Forelimb muscle (tissue), 1 donor: ENCODE data around the gene DCAF5. TPM values are rescaled to one million over a fixed set of nuclear protein-coding genes. Genes with fewer than 3 reads are reported as not detected.
A peak's percentile ranks its signal among the peaks of the same experiment; 100 is the strongest.

Source experiments
- DNase-seq: peaks from one replicate; pipeline ENCODE4 v3.0.0-alpha.2; 2013; ENCODE audit warnings: low read depth
- polyA plus RNA-seq: library from polyadenylated mRNA; unstranded; fragments of 120-200 nt; gene quantifications from one replicate; pipeline ENCODE4 v1.2.1, GENCODE V29; 2013; ENCODE audit not compliant: insufficient read length

Gene DCAF5
- polyA plus RNA-seq, 1 donor, result 44.0 TPM

DNA sequence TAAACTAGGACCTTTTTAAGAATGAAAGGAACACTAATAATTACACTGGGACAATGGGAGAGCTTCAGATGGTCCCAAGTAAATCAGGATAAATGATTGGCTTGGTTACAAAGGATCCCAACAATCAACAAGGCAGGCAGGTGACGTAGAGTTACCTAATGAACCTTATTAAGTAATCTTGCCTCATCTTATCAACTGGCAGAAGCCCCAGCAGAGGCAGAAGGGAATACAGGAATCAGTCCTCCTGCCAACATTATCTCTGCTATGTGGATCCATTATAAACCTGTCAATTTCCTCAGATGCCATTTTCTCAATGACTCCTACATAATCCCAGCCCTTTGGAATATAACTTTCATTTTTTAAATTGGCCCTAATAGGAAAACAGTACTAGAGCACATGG, 11.4 kb downstream of the DCAF5 start:
- DNase-seq, result no peak

DNA sequence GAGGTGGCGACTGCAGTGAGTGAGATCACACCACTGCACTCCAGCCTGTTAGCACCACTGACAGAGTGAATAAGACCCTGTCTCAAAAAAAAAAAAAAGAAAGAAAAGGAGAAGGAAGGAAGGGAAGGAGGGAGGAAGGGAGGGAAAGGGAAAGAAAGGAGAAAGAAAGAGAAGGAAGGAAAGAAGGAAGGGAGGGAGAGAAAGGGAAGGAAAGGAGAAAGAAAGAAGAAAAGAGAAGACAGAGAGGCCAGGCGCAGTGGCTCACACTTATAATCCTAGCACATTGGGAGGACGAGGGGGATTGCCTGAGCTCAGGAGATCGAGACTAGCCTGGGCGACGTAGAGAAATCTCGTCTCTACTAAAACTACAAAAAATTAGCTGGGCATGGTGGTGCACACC, 13.2 kb downstream of the DCAF5 start:
- DNase-seq, result no peak

- DNase-seq, result no peak
Measured at GRCh38 chr14:69137843-69138535, 14.9 kb downstream of the DCAF5 start.

GRCh38 chr14:69137416-69137815, 15.5 kb downstream of the DCAF5 start:
- DNase-seq, result no peak

DNA sequence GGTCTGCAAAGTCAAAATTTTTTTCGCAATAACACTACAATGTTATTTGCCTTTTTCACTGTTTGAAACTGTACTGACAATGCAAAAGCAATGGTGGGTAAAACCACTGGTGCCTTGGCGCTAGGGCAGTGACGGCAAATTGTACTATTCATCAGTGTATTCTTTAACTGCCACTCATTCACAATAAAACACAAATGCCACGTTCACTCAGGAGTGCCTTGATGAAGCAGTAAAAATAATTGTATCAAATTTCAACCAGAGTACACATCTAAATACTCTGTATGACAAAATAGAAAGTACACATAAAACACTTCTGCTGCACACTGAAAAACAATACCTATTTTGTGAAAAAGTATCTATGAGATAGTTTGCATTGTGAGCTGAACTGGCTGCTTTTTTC, 17.8 kb downstream of the DCAF5 start:
- no peak for DNase-seq

DNA sequence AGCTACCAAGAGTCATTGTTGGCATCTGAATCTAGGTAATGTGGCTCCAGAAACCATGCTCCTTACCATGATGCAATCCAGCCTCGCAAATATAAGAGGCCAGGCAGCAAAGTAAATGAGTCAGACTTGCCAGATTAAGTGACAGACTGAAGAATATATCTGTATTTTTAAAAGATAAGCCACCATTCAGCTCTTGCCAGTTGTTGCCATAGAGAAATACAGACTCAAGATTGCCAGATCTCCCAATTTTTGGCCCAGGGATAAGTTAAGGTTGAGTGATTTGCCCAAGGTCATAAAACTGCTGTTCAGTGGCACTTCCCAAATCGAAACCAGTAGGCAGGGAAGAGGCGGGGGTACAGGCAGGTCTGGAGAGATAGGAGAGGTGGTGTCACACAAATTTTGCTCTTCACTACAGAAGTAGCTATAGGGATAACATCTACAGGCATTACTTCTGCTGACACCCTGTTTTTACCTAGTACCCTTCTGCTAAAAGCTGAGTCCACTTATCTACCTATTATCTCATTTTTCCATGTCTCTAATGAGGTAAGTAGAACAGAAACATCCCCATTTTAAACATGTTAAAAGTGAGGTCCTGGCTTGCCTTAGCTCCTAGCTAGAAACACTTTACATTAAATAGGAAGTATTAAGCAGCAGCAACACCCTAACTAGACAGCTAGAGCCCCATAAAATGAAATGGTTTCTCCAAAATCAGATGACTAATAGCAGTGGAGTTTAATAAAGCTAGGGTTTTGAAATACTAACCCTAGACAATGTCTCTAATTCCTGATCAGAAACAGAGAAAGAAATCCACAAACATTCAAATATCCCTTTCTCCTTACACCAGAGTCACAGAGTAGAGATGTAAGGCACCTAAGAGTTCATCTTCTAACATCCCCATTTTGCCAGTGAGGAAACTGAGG, 19.5 kb downstream of the DCAF5 start:
- no peak for DNase-seq

- no peak for DNase-seq
Measured at GRCh38 chr14:69132513-69133181, 20.3 kb downstream of the DCAF5 start.

GRCh38 chr14:69131176-69131575, 21.7 kb downstream of the DCAF5 start:
- DNase-seq, result no peak

- DNase-seq, result peak; percentile 62
Measured at GRCh38 chr14:69129264-69129880, 23.5 kb downstream of the DCAF5 start.

- no peak for DNase-seq
Measured at GRCh38 chr14:69118305-69118704, 34.6 kb downstream of the DCAF5 start.

DNA sequence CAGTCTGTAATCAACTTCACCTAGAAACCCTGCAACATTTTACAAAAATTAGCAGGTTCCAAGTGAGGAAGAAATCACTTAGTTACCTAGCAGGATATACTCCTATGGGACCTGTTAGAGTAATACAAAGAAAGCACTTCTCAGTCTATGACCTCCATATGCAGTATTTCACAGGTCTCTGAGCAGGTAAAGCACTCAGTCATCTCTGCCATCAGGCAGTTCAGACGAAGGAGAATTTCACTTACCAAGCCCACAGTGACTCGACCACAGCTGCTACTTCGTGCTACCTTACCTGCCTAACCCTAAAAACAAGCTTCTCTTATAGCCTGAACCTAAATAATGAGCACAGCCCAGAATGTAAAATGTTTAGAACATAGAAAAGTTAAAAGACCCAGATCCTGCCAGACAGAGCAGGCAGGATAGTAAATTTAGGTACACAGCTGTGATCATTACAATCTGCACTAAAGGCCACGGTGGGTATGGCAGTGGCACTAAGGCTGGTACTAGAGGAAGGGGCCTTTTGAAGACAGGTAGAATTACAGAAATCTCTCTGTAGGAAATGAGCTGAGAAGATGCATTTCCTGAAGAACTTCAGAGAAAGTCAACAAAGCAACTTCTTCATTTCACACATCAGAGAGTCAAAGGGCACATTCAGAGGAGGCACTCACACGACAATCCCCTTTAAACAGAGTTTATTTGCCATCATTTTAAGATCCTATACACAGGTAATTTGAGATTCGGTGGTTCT, 35.7 kb downstream of the DCAF5 start:
- DNase-seq, result no peak

- no peak for DNase-seq
Measured at GRCh38 chr14:69115407-69116185, 37.3 kb downstream of the DCAF5 start.

- no peak for DNase-seq
Measured at GRCh38 chr14:69114763-69115162, 38.2 kb downstream of the DCAF5 start.

- DNase-seq, result no peak
Measured at GRCh38 chr14:69108358-69108757, 44.6 kb downstream of the DCAF5 start.

DNA sequence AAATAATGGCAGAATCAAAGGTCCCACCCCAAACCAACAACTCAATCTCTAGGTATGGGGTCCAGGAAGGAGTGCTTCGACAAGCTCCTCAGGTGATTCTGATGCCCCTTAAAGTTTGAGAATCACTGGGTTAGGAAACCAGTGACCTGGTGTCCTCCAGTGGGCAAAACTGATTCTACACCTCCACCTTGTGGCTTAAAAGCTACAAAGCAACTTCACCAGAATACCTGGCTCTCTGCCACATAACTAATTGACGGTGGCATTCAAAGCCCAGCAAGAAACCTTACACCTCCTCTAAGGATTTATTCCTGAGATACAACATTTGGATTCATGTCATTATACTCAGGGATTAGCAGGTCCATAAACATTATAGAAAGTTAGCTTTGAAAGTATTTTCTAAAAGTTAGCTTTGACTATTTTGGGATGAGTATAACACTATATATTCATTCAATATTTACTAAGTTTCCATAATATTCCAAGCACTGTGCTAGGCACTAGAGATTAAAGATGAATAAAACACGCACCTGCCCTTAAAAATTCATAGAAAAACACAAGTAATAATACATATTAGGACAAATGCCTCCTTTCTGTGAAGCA, 45.4 kb downstream of the DCAF5 start:
- DNase-seq, result peak; percentile 24

DNA sequence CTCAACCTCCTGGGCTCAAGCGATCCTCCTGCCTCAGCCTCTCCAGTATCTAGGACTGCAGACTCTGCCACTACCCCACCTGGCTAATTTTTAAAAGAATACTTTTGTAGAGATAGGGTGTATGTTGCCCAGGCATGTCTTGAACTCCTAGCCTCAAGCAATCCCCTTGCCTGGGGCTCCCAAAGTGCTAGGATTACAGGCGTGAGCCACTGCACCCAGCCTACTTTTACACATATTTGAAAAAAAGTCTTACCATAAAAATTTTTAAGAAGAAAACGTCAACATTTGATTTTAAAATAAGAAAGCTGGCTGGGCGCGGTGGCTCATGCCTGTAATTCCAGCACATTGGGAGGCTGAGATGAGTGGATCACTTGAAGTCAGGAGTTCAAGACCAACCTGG, 46.5 kb downstream of the DCAF5 start:
- no peak for DNase-seq

DNA sequence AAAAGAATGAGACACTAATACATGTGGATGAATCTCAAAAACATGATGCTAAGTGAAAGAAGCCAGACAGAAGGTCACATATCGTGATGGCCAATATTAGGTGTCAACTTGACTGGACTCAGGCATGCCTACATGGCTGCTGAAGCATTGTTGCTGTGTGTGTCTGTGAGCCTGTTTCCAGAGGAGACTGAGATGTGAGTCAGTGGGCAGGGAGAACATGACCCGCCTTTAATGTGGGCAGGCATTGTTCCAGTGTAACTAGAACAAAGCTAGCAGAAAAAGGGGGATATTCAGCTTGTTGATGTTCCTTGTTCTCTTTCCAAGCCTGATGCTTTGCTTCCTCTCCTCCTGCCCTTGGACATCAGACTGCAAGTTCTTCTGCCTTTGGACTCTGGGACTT, 47.6 kb downstream of the DCAF5 start:
- no peak for DNase-seq

DNA sequence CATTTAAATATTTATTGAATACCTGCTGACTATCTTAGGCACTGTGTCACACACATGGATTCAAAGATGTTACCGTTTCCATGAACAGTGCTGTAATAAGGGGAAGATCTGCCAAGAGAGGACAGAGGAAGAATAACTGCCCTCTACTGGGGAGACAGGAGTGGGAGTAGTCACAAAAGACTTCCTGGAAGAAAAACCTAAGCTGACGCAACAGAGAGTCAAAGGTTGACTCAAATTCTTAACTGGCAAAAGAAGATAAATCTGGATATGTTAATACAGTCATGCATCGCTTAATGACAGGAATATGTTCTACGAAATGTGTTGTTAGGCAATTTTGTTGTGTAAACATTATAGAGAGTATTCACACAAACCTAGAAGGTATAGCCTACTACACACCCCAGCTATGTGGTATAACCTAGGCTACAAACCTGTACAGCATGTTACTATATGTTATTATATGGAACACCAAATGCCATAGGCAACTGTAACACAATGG, 51.5 kb downstream of the DCAF5 start:
- DNase-seq, result no peak

- DNase-seq, result no peak
Measured at GRCh38 chr14:69097974-69098373, 54.9 kb downstream of the DCAF5 start.
